GM19238 (cell line): Measurements from ENCODE around the gene ANKRD44.
"Not testable (repeated sequence)": the region's sequence is repeated elsewhere in the genome, so short reads cannot be mapped to it uniquely, and the experiment has no call there.

Experiments
- DNase-seq: peaks from one replicate; pipeline ENCODE4 v3.0.0; 2011; ENCODE audit warnings: low spot score; ENCODE audit not compliant: insufficient read length

Gene ANKRD44

GRCh38 chr2:197037863-197038398, 272.6 kb downstream of the ANKRD44 start:
- no peak for DNase-seq

DNA sequence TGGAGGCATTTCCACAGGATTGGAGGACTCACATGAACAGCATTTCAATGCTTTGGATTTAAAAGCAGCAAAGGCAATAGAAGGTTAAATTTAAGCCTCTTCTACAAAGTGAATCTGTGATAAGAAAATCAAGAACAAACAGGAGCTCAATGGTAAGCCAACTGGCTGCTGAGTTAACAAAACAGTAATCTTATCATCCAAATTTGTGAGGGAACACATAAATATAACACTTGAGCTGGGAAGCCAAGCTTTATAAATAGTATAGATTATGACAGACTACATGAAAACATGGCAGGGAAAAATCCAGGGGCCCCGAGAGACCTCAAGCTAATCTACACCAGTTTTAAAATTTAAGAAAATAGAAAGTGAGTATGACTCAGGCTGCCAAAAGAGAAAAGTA, 275.6 kb downstream of the ANKRD44 start:
- DNase-seq, result no peak

GRCh38 chr2:197034292-197034691, 276.3 kb downstream of the ANKRD44 start:
- no peak for DNase-seq

DNA sequence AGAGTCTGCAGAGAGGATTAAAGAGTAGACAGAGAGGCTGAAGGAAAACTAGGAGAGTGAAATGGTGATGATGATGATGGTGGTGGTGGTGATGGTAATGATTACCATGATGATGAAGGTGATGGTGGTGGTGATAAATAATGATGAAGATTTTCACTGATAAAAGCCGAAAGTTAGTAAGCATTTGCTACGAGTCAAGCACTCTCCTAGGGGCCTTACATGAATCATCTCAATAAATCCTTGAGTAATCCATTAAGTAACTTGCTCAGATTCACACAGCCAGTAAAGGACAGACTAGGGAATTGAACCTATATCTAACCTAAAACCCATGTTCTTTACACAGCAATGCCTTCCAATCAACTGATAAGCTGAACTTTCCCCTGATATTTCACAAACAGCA, 277.4 kb downstream of the ANKRD44 start:
- no peak for DNase-seq

GRCh38 chr2:197031803-197032202, 278.8 kb downstream of the ANKRD44 start:
- no peak for DNase-seq

DNA sequence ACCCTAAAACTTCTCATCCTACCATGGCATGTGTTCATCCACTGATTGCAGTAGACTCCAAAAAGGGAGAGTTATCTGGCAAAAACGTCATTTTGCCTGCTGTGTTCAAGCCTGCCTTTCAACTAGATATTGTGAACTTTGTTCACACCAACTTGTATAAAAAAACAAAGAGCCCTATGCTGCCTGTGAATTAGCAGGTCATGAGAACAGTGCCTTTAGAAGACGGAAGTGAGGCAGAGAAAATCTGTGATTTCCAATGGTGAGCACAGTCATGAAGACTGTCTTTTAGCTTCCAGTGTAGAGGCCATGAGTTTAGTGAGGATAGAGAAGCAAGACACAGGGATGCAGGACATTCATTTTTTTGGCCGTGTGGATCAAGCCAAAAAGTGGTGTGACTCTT, 280.5 kb downstream of the ANKRD44 start:
- no peak for DNase-seq

GRCh38 chr2:197028633-197029032, 281.9 kb downstream of the ANKRD44 start:
- DNase-seq, result no peak

DNA sequence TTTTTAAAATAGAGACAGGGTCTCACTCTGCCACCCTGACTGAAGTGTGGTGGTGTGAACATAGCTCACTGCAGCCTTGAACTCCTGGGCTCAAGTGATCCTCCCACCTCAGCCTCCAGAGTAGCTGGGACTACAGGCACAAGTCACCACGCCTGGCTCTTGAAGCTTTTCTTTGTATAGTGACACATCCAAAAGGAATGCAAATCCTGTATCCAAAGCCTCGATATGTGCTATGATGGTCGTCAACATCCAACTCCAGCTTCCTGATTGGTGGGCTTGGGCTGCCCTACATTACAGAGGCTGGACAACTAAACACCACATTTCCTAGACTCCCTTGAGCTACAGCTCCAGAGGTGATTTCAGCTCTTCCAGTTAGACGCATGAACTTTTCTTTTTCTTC, 282.4 kb downstream of the ANKRD44 start:
- no peak for DNase-seq

GRCh38 chr2:197024206-197024605, 286.4 kb downstream of the ANKRD44 start:
- no peak for DNase-seq

DNA sequence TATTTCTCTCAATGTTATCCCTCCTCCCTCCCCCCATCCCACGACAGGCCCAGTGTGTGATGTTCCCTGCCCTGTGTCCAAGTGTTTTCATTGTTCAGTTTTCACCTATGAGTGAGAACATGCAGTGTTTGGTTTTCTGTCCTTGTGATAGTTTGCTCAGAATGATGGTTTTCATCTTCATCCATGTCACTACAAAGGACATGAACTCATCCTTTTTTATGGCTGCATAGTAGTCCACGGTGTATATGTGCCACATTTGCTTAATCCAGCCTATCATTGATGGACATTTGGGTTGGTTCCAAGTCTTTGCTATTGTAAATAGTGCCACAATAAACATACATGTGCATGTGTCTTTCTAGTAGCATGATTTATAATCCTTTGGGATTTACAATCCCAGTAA, 289.7 kb downstream of the ANKRD44 start:
- not testable (repeated sequence) for DNase-seq

DNA sequence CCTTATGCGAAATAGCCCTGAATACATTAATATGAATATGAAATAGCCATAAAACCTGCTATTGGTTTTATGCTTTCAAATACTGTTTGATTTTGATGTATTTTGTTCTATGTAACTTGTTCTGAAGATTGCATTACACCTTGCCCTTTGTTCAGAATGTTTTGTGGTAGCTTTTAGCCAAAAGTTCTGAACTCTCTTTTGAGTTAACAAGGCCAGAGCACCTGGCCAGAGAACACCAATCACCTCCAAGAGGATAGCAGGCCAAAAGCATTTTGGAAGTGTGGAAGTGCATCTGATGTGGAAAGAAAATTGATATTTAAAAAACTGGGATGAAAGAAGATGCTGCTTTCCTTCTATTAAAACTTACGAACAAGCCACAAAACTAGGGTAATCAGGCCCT, 297.5 kb downstream of the ANKRD44 start:
- DNase-seq, result no peak

DNA sequence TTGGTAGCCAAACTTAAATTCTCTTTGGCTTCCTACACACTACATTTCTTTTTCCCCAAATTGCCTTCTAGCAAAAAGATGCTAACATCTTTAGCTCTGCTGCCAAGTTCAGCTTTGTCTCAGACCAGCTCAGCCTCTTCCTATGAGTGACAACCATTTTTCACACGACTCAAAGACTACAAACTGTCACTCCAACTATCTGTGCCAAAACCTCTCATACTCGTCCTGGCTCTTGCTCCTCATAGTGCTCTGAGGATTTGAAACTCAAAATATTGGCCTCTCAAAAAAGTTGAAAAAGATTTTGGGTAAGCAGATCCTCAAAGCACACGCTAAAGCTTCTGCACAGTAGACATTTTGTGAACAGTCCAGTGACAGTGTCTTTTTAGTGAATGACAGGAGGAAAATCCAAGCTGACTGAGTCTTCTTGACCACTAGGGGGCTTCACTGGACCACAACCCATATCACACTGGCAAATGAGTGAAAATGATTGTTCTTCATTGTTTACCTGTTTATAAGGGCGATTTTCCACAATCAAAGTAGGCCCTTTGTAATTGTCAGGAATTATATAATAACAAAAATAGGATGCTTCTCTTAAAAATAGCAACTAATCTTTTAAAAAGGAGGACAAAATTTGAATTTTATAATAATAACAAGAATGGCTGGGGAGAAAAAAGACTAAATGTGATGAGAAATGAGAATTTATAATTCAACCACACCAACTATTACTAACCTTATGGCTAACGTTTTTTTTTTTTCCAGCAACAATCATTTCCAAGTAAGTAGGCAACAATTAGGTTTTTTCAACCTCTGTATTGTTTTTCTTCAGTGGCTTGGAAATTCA, 298.6 kb downstream of the ANKRD44 start:
- peak; percentile 10 for DNase-seq

GRCh38 chr2:197011021-197011417, 299.6 kb downstream of the ANKRD44 start:
- no peak for DNase-seq

DNA sequence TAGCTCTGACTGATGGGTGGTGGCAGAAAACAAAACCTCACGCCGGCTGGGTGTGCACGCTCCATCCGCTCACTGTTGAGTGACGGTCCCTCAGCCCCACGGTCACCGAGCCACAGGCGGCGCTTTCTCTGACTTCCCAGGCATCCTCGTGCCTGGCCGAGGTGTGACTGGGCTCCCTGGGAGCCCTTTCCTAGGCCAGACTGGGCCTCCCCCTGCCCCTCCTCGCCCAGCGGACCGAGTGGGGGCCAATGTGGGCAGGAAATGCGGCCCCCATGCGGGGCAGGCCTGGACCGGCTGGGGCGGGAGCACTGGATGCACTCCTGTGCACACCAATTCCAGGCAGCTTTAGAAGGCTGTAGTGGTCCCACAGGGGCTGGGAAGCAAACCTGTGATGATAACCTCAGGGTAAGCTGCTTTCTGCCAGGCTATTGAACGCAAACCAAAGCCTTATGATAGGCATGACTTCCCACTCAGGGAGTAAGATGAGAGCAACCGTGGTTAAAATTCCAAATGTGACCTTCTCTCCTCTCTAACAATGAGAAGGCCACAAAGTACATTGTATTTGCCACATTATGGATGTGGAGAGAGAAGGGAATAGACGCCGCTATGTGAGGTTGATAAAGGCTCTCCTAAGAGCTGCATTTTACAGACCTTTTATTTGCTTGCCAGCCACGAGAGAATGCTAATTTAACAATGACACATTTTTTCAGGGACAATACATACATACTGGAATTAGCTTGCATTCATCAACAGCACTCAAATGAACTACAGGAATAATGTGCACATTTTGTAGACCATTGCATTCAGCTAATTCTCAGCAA, 300.2 kb downstream of the ANKRD44 start:
- DNase-seq, result no peak

DNA sequence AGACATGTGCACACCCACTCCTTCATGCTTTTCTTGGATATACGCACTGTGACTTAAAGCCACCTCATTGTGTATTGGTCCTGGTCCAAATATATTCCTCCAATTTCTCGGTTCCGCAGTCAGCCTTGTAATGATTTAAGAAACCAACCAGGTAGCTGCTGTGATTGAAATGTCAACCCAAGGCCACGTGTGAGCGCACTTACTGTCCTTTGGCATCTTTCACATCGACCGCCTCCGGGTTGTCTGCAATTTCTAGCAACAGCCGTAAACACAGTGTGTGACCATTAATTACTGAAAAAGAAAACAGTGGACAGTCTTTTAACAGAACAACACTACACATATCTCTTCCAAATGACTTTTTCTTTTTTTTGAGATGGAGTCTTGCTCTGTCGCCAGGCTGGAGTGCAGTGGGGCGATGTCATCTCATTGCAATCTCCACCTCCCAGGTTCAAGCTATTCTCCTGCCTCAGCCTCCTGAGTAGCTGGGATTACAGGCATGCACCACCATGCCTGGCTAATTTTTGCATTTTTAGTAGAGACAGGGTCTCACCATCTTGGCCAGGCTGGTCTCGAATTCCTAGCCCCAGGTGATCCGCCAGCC, 301.7 kb downstream of the ANKRD44 start:
- not testable (repeated sequence) for DNase-seq

DNA sequence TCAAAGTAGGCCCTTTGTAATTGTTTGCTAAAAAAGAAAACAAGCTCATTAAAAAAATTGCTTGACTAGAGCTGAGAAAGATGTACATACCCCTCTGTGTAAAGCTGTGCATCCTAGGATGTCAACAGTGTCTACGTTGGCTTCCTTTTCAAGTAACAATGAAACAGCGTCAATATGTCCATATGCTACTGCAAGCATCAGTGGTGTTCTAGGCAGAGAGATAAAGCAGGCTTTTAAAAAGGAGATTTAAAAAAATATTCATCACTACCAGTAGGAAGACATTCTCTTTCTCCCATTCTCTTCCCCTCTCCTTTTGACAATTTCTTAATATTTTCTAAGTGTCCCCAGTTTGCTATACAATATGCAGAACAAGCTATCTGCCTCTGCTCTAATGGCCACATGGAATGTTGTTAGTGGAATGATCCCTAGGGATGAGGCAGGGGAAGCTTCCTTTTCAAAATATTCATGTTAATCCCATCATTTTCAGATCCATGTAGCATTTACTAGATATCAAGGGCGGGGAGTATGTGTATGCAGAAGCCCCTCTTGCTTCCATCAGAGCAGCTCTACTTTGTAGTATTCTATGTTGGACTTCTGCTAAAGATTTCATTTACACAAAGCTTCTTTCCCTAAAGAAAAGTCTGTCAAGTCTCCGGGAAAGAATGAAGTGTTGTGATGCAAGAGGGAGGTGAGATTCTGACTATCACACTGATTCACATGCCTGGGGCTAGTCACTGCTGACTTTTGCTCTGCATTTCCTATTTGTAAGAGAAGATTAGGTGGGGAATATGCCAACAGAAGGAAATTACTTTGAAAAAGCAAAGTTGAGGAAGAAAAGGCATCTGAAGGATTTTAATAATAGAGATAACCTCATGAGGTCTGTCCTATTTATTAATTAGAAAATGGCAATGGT, 302.6 kb downstream of the ANKRD44 start:
- no peak for DNase-seq

GRCh38 chr2:197001921-197002320, 308.7 kb downstream of the ANKRD44 start:
- DNase-seq, result no peak

- no peak for DNase-seq
These were observed 314.7 kb downstream of the ANKRD44 start for GRCh38 chr2:196995757-196996314.

- no peak for DNase-seq
These were observed 315.8 kb downstream of the ANKRD44 start for GRCh38 chr2:196994764-196995163.

- no peak for DNase-seq
These were observed 317.0 kb downstream of the ANKRD44 start for GRCh38 chr2:196993617-196994016.
